HepG2 (cell line): Measurements from ENCODE around the gene PTCD2. TPM values are rescaled to one million over a fixed set of nuclear protein-coding genes. Genes with fewer than 3 reads are reported as not detected.

Source experiments
- ARNTL ChIP-seq: sonication (generic); formaldehyde crosslinking; IDR thresholded peaks from 2 replicates; pipeline ENCODE4 v1.4.0; 2020; ENCODE audit warnings: mild to moderate bottlenecking, missing genetic modification reagents
- ATF7 ChIP-seq, 2 experiments: fragments of 450-650 bp in 1 of 2; sonication (generic) in 1 of 2; formaldehyde crosslinking in 1 of 2; IDR thresholded peaks; 2 replicates each; pipeline versions ENCODE4 v1.4.0 to v1.6.1; 2016 to 2020; ENCODE audit warnings: antibody characterized with exemption in 1 of 2, mild to moderate bottlenecking in 1 of 2, missing genetic modification reagents in 1 of 2
- DMAP1 ChIP-seq: IDR thresholded peaks from 2 replicates; pipeline ENCODE4 v1.6.1; 2016
- GABPA ChIP-seq, 2 experiments: IDR thresholded peaks; 2 replicates each; pipeline ENCODE4 v1.6.1; 2011 to 2016; ENCODE audit warnings: low read depth in 2 of 2, low read length in 1 of 2, missing biosample characterization in 1 of 2, missing genetic modification characterization in 1 of 2
- HCFC1 ChIP-seq: fragments of 150-350 bp; IDR thresholded peaks from 2 replicates; pipeline ENCODE4 v1.6.1; 2014; ENCODE audit warnings: low read depth, low read length
- MAF1 ChIP-seq: sonication (generic); formaldehyde crosslinking; IDR thresholded peaks from 2 replicates; pipeline ENCODE4 v1.5.0; 2020; ENCODE audit warnings: missing genetic modification reagents, borderline replicate concordance
- MXD4 ChIP-seq: IDR thresholded peaks from 2 replicates; pipeline ENCODE4 v1.6.1; 2016; ENCODE audit warnings: mild to moderate bottlenecking, missing biosample characterization, missing genetic modification reagents
- NFYB ChIP-seq: sonication (generic); formaldehyde crosslinking; IDR thresholded peaks from 2 replicates; pipeline ENCODE4 v1.4.0; 2020; ENCODE audit warnings: missing genetic modification reagents
- RARA ChIP-seq: IDR thresholded peaks from 2 replicates; pipeline ENCODE4 v1.6.1; 2016; ENCODE audit warnings: missing genetic modification reagents, missing compliant biosample characterization
- SP4 ChIP-seq: sonication (generic); formaldehyde crosslinking; IDR thresholded peaks from 2 replicates; pipeline ENCODE4 v1.8.1; 2023; ENCODE audit warnings: mild to moderate bottlenecking, missing genetic modification reagents
- SP5 ChIP-seq: IDR thresholded peaks from 2 replicates; pipeline ENCODE4 v1.6.1; 2016; ENCODE audit warnings: low read depth, borderline replicate concordance
- SRSF9 ChIP-seq: fragments of 200-400 bp; formaldehyde crosslinking; IDR thresholded peaks from 2 replicates; pipeline ENCODE4 v1.6.1; 2018; ENCODE audit warnings: borderline replicate concordance, mild to moderate bottlenecking, low read depth, low read length; ENCODE audit not compliant: insufficient read depth, poor library complexity, severe bottlenecking
- TGIF2 ChIP-seq: IDR thresholded peaks from 2 replicates; pipeline ENCODE4 v1.6.1; 2016; ENCODE audit warnings: control low read depth, missing compliant biosample characterization
- ZBTB1 ChIP-seq: sonication (generic); formaldehyde crosslinking; IDR thresholded peaks from 2 replicates; pipeline ENCODE4 v1.4.0; 2020; ENCODE audit warnings: missing genetic modification reagents, borderline replicate concordance
- ZNF12 ChIP-seq: sonication (generic); formaldehyde crosslinking; IDR thresholded peaks from 2 replicates; pipeline ENCODE4 v1.5.0; 2020; ENCODE audit warnings: missing genetic modification reagents
- polyA plus RNA-seq, 8 experiments: library from polyadenylated mRNA; depleted of rRNA in 3 of 8; stranded (reverse) in 7 of 8; unstranded in 1 of 8; fragments of >200 nt; fragmentation: Illumina TruSeq in 4 of 8; extraction: Trizol in 4 of 8; gene quantifications; 2 replicates each; pipeline versions ENCODE4 v1.2.1 to v1.2.3, GENCODE V29; 2011 to 2016; ENCODE audit warnings: low read depth in 4 of 8, missing spikeins in 1 of 8, mixed read lengths in 1 of 8; ENCODE audit not compliant: insufficient read depth in 1 of 8
- total RNA-seq, 5 experiments: library from RNA; depleted of rRNA; stranded (reverse); fragments of >200 nt; fragmentation: Illumina TruSeq; extraction: Trizol; gene quantifications; 2 replicates each; pipeline ENCODE4 v1.2.3, GENCODE V29; 2016; ENCODE audit warnings: low read depth in 1 of 5
- TF ChIP-seq, protein P1 (sequence below): IDR thresholded peaks from 2 replicates; pipeline ENCODE4 v1.6.1; 2016
- TF ChIP-seq, protein P2 (sequence below): sonication (generic); formaldehyde crosslinking; IDR thresholded peaks from 2 replicates; pipeline ENCODE4 v1.4.0; 2020; ENCODE audit warnings: mild to moderate bottlenecking, missing genetic modification reagents
- TF ChIP-seq, protein P3 (sequence below): sonication (generic); formaldehyde crosslinking; IDR thresholded peaks from 2 replicates; pipeline ENCODE4 v1.5.0; 2020; ENCODE audit warnings: missing genetic modification reagents, mild to moderate bottlenecking, borderline replicate concordance
- TF ChIP-seq, protein P4 (sequence below): sonication (generic); formaldehyde crosslinking; IDR thresholded peaks from 2 replicates; pipeline ENCODE4 v1.4.0; 2020; ENCODE audit warnings: missing genetic modification reagents, borderline replicate concordance
- TF ChIP-seq, protein P5 (sequence below): sonication (generic); formaldehyde crosslinking; IDR thresholded peaks from 2 replicates; pipeline ENCODE4 v1.5.0; 2020; ENCODE audit warnings: mild to moderate bottlenecking, missing genetic modification reagents, moderate library complexity

Gene PTCD2
- total and polyA plus RNA-seq, 2 of the 13 experiments (the other 11 are each of a cell fraction or from before 2014, with no cell fraction given) = 5.3 to 6.4 TPM

DNA sequence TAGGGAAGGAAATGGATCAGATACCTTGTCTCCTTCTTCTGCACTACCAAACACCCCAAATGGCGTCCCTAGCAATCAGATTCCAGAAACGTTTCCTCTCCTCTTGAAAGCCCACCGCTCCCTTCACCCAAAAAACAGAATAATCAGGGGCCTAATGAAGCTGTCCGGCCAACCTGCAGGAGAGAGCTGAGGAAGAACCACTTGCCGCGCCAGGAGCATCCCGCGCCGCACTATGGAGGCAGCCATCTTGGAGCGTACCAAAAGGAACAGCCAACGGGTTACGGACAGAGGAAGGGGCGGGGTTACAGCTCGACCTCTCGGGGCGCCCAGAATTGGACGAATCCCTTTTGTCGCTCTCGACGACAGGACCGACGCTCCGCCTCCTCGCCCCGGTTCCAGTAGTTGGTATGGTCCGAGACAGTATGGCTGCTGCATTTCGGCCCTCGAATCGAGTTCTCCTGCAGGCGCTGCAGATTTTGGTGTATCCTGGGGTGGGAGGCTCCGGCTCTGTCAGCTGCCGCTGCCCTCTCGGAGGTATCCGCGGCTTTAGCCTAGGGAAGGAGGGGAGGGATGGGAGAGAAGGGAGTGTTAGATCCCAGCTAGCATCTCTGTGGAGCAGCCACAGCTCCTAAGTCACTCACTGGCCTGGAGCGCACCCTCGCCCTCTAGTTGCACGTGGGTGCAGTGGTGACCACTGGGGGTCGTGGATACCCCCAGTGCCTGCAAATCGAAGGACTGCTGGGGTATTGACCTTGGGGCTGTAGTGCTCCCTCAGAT, at the start of gene PTCD2, which contains the start of gene MRPS27 (continued):
- peak; percentile 45 for TF ChIP-seq GABPA (IDR thresholded peaks at IDR 0.05; ENCODE audit: low read depth, low read length)
- peak; percentile 84 for TF ChIP-seq GABPA (CRISPR knock-in tag; IDR thresholded peaks at IDR 0.05; ENCODE audit: low read depth)
- TF ChIP-seq DMAP1 (CRISPR knock-in tag) = peak; percentile 85
- no peak for TF ChIP-seq ATF7 (IDR thresholded peaks at IDR 0.05)
- peak; percentile 55; the same call in 1 of the 2 replicates for TF ChIP-seq ATF7 (CRISPR knock-in tag; IDR thresholded peaks at IDR 0.05)
- TF ChIP-seq, protein P1, sequence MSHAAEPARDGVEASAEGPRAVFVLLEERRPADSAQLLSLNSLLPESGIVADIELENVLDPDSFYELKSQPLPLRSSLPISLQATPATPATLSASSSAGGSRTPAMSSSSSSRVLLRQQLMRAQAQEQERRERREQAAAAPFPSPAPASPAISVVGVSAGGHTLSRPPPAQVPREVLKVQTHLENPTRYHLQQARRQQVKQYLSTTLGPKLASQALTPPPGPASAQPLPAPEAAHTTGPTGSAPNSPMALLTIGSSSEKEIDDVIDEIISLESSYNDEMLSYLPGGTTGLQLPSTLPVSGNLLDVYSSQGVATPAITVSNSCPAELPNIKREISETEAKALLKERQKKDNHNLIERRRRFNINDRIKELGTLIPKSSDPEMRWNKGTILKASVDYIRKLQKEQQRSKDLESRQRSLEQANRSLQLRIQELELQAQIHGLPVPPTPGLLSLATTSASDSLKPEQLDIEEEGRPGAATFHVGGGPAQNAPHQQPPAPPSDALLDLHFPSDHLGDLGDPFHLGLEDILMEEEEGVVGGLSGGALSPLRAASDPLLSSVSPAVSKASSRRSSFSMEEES (CRISPR knock-in tag) = no peak
- TF ChIP-seq, protein P2, sequence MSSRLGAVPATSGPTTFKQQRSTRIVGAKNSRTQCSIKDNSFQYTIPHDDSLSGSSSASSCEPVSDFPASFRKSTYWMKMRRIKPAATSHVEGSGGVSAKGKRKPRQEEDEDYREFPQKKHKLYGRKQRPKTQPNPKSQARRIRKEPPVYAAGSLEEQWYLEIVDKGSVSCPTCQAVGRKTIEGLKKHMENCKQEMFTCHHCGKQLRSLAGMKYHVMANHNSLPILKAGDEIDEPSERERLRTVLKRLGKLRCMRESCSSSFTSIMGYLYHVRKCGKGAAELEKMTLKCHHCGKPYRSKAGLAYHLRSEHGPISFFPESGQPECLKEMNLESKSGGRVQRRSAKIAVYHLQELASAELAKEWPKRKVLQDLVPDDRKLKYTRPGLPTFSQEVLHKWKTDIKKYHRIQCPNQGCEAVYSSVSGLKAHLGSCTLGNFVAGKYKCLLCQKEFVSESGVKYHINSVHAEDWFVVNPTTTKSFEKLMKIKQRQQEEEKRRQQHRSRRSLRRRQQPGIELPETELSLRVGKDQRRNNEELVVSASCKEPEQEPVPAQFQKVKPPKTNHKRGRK (CRISPR knock-in tag) = no peak
- peak; percentile 84 for TF ChIP-seq SP5
- TF ChIP-seq, protein P3, sequence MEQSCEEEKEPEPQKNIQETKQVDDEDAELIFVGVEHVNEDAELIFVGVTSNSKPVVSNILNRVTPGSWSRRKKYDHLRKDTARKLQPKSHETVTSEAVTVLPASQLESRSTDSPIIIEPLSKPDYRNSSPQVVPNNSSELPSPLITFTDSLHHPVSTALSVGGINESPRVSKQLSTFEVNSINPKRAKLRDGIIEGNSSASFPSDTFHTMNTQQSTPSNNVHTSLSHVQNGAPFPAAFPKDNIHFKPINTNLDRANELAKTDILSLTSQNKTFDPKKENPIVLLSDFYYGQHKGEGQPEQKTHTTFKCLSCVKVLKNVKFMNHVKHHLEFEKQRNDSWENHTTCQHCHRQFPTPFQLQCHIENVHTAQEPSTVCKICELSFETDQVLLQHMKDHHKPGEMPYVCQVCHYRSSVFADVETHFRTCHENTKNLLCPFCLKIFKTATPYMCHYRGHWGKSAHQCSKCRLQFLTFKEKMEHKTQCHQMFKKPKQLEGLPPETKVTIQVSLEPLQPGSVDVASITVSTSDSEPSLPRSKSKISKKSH = peak; percentile 20; the same call in 1 of the 2 replicates
- TF ChIP-seq MXD4 (CRISPR knock-in tag) = peak; percentile 64; the same call in 1 of the 2 replicates
- peak; percentile 28; the same call in 1 of the 2 replicates for TF ChIP-seq RARA
- TF ChIP-seq ARNTL (CRISPR knock-in tag) = peak; percentile 46; the same call in 1 of the 2 replicates
- TF ChIP-seq TGIF2 (CRISPR knock-in tag) = no peak
- TF ChIP-seq, protein P4, sequence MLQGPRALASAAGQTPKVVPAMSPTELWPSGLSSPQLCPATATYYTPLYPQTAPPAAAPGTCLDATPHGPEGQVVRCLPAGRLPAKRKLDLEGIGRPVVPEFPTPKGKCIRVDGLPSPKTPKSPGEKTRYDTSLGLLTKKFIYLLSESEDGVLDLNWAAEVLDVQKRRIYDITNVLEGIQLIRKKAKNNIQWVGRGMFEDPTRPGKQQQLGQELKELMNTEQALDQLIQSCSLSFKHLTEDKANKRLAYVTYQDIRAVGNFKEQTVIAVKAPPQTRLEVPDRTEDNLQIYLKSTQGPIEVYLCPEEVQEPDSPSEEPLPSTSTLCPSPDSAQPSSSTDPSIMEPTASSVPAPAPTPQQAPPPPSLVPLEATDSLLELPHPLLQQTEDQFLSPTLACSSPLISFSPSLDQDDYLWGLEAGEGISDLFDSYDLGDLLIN (CRISPR knock-in tag) = no peak
- TF ChIP-seq SP4 (CRISPR knock-in tag) = peak; percentile 96
- TF ChIP-seq NFYB (CRISPR knock-in tag) = peak; percentile 72
- TF ChIP-seq ZNF12 = 0 out of 2 replicates have a peak, but pooled peaks have one; percentile 51
- no peak for TF ChIP-seq MAF1
- TF ChIP-seq, protein P5, sequence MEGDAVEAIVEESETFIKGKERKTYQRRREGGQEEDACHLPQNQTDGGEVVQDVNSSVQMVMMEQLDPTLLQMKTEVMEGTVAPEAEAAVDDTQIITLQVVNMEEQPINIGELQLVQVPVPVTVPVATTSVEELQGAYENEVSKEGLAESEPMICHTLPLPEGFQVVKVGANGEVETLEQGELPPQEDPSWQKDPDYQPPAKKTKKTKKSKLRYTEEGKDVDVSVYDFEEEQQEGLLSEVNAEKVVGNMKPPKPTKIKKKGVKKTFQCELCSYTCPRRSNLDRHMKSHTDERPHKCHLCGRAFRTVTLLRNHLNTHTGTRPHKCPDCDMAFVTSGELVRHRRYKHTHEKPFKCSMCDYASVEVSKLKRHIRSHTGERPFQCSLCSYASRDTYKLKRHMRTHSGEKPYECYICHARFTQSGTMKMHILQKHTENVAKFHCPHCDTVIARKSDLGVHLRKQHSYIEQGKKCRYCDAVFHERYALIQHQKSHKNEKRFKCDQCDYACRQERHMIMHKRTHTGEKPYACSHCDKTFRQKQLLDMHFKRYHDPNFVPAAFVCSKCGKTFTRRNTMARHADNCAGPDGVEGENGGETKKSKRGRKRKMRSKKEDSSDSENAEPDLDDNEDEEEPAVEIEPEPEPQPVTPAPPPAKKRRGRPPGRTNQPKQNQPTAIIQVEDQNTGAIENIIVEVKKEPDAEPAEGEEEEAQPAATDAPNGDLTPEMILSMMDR (CRISPR knock-in tag) = peak; percentile 53
- TF ChIP-seq HCFC1 = peak; percentile 47; the same call in 1 of the 2 replicates
- no peak for TF ChIP-seq SRSF9
- no peak for TF ChIP-seq ZBTB1 (CRISPR knock-in tag)
